Measurements from ENCODE around the gene CRYAB. TPM values are rescaled to one million over a fixed set of nuclear protein-coding genes. Genes with fewer than 3 reads are reported as not detected.

The CRYAB gene, protein sequence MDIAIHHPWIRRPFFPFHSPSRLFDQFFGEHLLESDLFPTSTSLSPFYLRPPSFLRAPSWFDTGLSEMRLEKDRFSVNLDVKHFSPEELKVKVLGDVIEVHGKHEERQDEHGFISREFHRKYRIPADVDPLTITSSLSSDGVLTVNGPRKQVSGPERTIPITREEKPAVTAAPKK
- polyA plus RNA-seq (2013, experiment 1 of 2), result 1.5 TPM
- polyA plus RNA-seq (2013, experiment 2 of 2), result 5.8 TPM

DNA sequence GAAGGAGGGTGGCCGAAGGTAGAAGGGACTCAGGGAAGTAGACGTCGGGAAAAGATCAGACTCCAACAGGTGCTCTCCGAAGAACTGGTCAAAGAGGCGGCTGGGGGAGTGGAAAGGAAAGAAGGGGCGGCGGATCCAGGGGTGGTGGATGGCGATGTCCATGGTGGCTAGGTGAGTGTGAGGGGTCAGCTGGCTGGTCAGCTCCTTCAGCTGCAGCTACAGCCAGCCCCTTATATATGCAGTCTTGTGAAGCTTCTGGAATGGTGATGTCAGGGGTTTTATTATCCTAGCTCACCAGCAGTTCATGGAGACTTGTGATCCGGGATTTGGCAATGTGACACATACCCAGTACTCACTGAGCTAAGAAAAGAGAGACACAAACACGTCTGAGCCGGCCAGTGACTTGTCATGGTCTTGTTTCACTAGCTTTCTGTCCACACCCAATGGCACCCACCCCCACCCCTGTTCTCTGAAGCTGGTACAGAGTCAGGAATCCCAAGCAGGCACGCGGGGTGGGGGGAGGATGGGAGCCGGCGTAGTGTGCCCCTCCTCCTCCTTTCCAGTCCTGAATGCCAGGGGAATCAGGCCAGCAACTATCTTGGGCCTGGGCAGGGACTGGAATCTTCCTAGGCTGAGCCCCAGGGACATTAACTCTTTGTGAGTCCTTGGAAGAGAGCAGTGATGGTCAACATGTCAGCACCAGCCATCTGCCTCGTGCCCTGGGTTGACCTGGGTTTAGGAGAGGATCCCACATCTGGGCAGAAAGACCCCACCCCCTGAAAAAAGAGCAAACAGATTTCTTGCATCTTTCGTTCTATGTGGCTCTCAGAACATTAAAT lies at the start of gene CRYAB:
Gene CRYAB (minus strand): TSS at position 208 of the 839 bp plus-strand sequence. CDS start 46 bp downstream, at position 162.
- Histone ChIP-seq H3K4me3 (ENCODE audit: low read length) (no peak within 1 kb of the TSS; the same call in 1 of the 2 replicates), H3K27me3 (ENCODE audit: insufficient read depth, low read length) (no peaks in the 10 kb centered on the region), H3K9ac (ENCODE audit: low read depth, low read length) (peak within 1 kb of the TSS; percentile 17; the same call in 1 of the 2 replicates), H3K36me3 (ENCODE audit: insufficient read depth, low read length) (no peaks in the 10 kb centered on the region), H3K4me1 (ENCODE audit: insufficient read depth, low read length) (peaks cover 12% of the 10 kb centered on the region), H3K9me3 (ENCODE audit: insufficient read depth, low read depth, low read length) (no peaks in the 10 kb centered on the region), H3K27ac (ENCODE audit: low read depth, low read length) (no peak within 1 kb of the TSS)
- 69% methylated on average over 17 of the region's 17 CpGs for WGBS

DNA sequence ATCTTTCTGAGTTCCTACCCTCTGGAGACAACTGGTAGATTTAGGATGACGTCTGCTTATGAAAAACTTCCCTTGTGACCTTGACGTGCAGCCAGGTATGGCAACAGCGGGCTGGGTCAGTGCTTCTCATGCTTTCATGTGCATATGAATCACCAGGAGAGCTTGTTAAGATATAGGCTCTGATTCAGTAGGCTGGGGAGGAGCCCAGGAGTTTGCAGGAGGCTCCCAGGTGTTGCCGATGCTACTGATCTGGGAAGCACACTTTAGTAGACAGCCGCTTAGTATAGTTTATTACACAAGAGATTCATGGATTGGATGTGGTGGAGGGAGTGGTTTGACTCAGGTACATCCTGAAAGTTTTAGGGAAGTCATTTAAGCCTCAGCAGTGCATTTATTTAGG lies 49.3 kb upstream of the CRYAB start:
- Histone ChIP-seq H3K9ac (ENCODE audit: low read depth, low read length) (no peak overlapping the region), H3K4me1 (ENCODE audit: insufficient read depth, low read length) (peaks cover 18% of the 10 kb centered on the region), H3K4me3 (ENCODE audit: low read length) (no peak overlapping the region; the same call in 1 of the 2 replicates), H3K9me3 (ENCODE audit: insufficient read depth, low read depth, low read length) (no peaks in the 10 kb centered on the region), H3K27me3 (ENCODE audit: insufficient read depth, low read length) (no peaks in the 10 kb centered on the region), H3K36me3 (ENCODE audit: insufficient read depth, low read length) (peaks cover 13% of the 10 kb centered on the region), H3K27ac (ENCODE audit: low read depth, low read length) (peak overlapping the region; percentile 61; the same call in 1 of the 2 replicates)
- 24% methylated on average over 5 of the region's 5 CpGs for WGBS

DNA sequence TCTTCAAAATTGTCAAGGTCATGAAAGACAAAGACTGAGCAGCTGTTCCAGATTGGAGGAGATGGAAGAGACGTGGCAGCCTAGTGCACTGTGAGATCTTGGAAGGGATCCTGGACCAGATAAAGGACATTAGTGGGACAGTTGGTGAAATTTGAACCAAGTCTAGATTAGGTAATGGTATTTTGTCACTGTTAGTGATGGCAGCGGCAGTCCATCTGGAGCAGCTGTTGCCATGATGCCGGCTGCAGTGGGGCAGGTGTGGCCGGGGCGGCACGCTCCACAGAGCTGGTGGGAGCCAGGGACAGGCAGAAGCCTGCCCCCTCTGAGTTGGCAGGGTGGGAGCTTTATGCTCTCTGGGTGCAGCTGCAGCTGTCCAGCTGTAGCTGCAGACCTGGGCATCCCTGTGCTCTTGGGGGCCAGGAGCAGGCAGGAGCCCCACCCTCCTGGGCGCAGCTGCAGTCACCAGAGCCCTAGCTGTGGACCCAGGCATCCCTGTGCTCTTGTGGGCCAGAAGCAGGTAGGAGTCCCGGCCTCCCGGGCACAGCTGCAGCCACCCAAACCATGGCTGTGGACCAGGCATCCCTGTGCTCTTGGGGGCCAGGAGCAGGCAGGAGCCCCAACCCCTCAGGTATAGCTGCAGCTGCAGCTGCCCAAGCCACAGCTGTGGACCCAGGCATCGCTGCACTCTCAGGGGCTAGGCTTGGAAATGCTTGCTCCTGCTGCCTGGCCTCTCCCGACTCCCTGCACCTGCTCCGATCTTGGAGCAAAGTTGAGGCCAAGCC lies 46.3 kb upstream of the CRYAB start:
- Histone ChIP-seq H3K9me3 (ENCODE audit: insufficient read depth, low read depth, low read length) (no peaks in the 10 kb centered on the region), H3K9ac (ENCODE audit: low read depth, low read length) (no peak overlapping the region), H3K36me3 (ENCODE audit: insufficient read depth, low read length) (peaks cover 11% of the 10 kb centered on the region; the same call in 1 of the 2 replicates), H3K27me3 (ENCODE audit: insufficient read depth, low read length) (no peaks in the 10 kb centered on the region), H3K4me3 (ENCODE audit: low read length) (no peak overlapping the region), H3K27ac (ENCODE audit: low read depth, low read length) (no peak overlapping the region), H3K4me1 (ENCODE audit: insufficient read depth, low read length) (peaks cover 12% of the 10 kb centered on the region)
- WGBS, result 95% methylated on average over 12 of the region's 12 CpGs

DNA sequence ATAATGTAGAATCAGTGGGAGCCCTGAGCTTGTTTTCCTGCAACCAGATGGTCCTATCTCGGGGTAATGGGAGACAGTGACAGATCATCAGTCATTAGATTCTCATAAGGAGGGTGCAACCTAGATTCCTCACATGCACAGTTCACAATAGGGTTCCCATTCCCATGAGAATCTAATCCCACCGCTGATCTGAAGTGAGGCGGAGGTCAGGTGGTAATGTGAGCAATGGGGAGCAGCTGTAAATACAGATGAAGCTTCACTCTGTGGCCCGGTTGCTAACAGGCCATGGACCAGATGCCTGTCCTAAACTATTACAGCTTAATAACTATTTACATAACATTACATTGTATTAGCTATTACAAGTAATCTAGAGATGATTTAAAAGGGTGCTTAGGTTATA lies 42.6 kb upstream of the CRYAB start:
- Histone ChIP-seq H3K27me3 (ENCODE audit: insufficient read depth, low read length) (no peaks in the 10 kb centered on the region), H3K27ac (ENCODE audit: low read depth, low read length) (no peak overlapping the region), H3K4me1 (ENCODE audit: insufficient read depth, low read length) (no peaks in the 10 kb centered on the region)

DNA sequence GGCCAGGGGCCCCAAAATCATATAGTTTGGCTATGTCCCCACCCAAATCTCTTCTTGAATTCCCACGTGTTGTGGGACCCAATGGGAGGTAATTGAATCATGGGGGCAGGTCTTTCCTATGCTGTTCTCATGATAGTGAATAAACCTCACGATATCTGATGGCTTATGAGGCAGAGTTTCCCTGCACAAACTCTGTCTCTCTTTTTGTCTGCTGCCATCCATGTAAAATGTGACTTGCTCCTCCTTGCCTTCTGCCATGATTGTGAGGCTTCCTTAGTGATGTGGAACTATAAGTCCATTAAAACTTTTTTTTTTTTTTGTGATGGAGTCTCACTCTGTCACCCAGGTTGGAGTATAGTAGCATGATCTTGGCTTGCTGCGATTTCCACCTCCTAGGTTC lies 40.0 kb upstream of the CRYAB start:
- Histone ChIP-seq H3K27me3 (ENCODE audit: insufficient read depth, low read length) (no peaks in the 10 kb centered on the region), H3K36me3 (ENCODE audit: insufficient read depth, low read length) (peaks cover 3% of the 10 kb centered on the region; the same call in 1 of the 2 replicates), H3K9me3 (ENCODE audit: insufficient read depth, low read depth, low read length) (no peaks in the 10 kb centered on the region), H3K9ac (ENCODE audit: low read depth, low read length) (no peak overlapping the region), H3K4me3 (ENCODE audit: low read length) (no peak overlapping the region), H3K4me1 (ENCODE audit: insufficient read depth, low read length) (no peaks in the 10 kb centered on the region), H3K27ac (ENCODE audit: low read depth, low read length) (no peak overlapping the region)
- WGBS, result 96% methylated on average over 3 of the region's 3 CpGs

More for the DNA sequence above, 42.6 kb upstream of the CRYAB start:
- 88% methylated on average over 4 of the region's 4 CpGs for WGBS
- Histone ChIP-seq H3K9ac (ENCODE audit: low read depth, low read length) (no peak overlapping the region), H3K4me3 (ENCODE audit: low read length) (no peak overlapping the region), H3K9me3 (ENCODE audit: insufficient read depth, low read depth, low read length) (no peaks in the 10 kb centered on the region), H3K36me3 (ENCODE audit: insufficient read depth, low read length) (peaks cover 13% of the 10 kb centered on the region; the same call in 1 of the 2 replicates)

DNA sequence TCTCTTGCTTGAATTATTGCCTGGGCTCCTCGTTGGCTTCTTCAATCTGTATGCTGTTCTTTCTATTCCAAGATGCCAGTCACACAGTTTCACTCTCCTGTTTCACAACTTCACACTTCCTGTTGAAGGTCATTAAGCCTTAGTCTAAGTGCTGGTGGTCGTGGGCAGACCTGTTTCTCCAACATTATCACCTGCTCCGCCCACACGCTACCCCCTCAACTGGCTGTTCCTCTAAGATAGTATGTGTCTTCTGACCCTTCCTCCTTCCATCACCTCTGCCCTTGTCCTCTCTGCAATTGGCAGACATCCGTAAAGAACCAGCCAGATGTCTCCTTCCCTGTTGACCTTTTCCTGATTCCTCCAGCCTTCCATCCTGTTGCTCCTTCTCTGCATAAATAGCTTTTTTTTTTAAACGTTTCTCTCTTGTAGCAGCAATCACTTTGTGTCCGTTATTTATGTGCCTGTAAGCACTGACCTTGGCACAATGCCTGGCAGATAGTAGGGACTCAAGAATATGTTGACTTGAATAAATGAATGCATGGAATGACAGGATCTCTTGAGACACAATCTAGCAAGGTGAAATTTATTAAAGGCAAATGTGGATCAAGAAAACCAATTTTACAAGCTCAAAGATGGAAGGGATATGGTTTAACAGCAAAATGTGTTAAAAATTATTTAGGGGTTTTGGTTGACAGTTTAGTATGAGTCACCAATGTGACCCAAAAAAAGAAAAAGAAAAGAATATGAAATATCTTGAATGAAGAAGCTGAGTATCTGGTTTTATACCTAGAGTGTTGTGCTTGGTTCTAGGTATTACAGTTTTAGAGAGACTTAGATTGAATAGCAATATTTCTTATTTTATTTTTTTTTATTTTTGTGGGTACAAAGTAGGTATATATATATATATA lies 38.2 kb upstream of the CRYAB start:
- WGBS, result 86% methylated on average over 7 of the region's 7 CpGs
- Histone ChIP-seq H3K9ac (ENCODE audit: low read depth, low read length) (no peak overlapping the region), H3K4me3 (ENCODE audit: low read length) (no peak overlapping the region), H3K4me1 (ENCODE audit: insufficient read depth, low read length) (no peaks in the 10 kb centered on the region; the same call in 1 of the 2 replicates), H3K27me3 (ENCODE audit: insufficient read depth, low read length) (no peaks in the 10 kb centered on the region), H3K9me3 (ENCODE audit: insufficient read depth, low read depth, low read length) (no peaks in the 10 kb centered on the region), H3K36me3 (ENCODE audit: insufficient read depth, low read length) (peaks cover 3% of the 10 kb centered on the region; the same call in 1 of the 2 replicates), H3K27ac (ENCODE audit: low read depth, low read length) (no peak overlapping the region)

DNA sequence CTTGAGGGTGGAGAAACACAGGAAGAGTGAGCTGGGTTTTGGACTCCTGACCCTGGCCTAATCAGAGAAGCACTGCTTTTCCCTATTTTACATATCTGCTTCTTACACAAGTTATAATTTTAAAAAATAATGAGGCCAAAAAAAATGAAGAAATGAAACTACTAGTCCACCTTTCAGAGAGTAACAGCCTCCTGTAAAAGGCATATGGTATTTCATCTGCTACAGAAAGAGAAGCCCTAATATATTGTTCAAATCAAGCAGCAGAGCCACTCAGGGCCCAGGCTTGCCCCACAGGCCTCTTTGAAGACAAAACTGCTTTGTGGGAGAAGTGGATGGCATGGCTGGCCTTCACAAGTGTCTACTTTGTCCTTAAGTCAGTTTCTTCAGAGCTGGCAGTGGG lies 35.6 kb upstream of the CRYAB start:
- H3K9me3 ChIP-seq (ENCODE audit: insufficient read depth, low read depth, low read length), result no peaks in the 10 kb centered on the region
- no peaks in the 10 kb centered on the region for H3K27me3 ChIP-seq (ENCODE audit: insufficient read depth, low read length)
- H3K36me3 ChIP-seq (ENCODE audit: insufficient read depth, low read length), result peaks cover 3% of the 10 kb centered on the region; the same call in 1 of the 2 replicates
- H3K4me3 ChIP-seq (ENCODE audit: low read length), result no peak overlapping the region
- no peak overlapping the region for H3K9ac ChIP-seq (ENCODE audit: low read depth, low read length)
- H3K27ac ChIP-seq (ENCODE audit: low read depth, low read length), result no peak overlapping the region
- peaks cover 11% of the 10 kb centered on the region; the same call in 1 of the 2 replicates for H3K4me1 ChIP-seq (ENCODE audit: insufficient read depth, low read length)

DNA sequence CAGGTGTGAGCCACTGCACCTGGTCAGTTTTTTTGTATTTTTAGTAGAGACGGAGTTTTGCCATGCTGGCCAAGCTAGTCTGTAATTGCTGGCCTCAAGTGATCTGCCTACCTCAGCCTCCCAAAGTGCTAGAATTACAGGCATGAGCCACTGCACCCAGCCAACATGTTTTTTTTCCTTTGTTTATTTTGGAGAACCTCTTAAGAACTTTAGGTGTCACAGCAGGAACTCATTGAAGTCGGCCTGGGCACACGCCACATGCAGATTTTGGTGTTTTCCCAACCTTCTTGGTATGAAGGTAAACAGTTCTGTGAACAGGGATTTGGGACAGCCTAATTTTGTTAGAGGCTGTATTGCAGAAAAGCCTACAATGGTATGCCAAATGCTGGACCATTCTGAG lies 34.9 kb upstream of the CRYAB start:
- Histone ChIP-seq H3K9me3 (ENCODE audit: insufficient read depth, low read depth, low read length) (no peaks in the 10 kb centered on the region), H3K9ac (ENCODE audit: low read depth, low read length) (no peak overlapping the region), H3K4me3 (ENCODE audit: low read length) (no peak overlapping the region), H3K27ac (ENCODE audit: low read depth, low read length) (no peak overlapping the region), H3K27me3 (ENCODE audit: insufficient read depth, low read length) (no peaks in the 10 kb centered on the region), H3K4me1 (ENCODE audit: insufficient read depth, low read length) (peaks cover 11% of the 10 kb centered on the region; the same call in 1 of the 2 replicates), H3K36me3 (ENCODE audit: insufficient read depth, low read length) (peaks cover 3% of the 10 kb centered on the region; the same call in 1 of the 2 replicates)
- WGBS, result 83% methylated on average over 3 of the region's 3 CpGs

DNA sequence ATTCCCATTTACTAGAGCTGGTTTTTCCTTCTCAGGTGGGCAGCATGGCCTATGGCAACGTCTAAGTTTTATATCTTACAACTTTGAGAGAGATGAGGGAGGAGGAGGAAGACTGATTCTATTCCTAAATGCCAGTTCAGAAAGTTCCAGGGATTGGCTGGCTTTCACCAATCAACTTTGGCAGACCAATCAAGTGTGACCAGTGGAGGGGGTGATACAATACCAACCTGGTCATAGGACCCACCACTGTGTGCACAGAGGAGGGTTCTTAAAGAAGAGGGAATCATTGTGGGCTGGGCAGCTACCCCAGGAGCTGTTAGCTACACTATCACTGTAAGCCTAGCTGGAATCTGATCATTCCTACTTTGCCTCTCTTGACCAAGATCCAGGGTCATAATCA lies 33.6 kb upstream of the CRYAB start:
- 80% methylated on average over 1 of the region's 1 CpG for WGBS
- Histone ChIP-seq H3K9ac (ENCODE audit: low read depth, low read length) (no peak overlapping the region), H3K36me3 (ENCODE audit: insufficient read depth, low read length) (no peaks in the 10 kb centered on the region), H3K27ac (ENCODE audit: low read depth, low read length) (no peak overlapping the region), H3K4me3 (ENCODE audit: low read length) (no peak overlapping the region), H3K4me1 (ENCODE audit: insufficient read depth, low read length) (peaks cover 12% of the 10 kb centered on the region; the same call in 1 of the 2 replicates), H3K9me3 (ENCODE audit: insufficient read depth, low read depth, low read length) (no peaks in the 10 kb centered on the region), H3K27me3 (ENCODE audit: insufficient read depth, low read length) (no peaks in the 10 kb centered on the region)

DNA sequence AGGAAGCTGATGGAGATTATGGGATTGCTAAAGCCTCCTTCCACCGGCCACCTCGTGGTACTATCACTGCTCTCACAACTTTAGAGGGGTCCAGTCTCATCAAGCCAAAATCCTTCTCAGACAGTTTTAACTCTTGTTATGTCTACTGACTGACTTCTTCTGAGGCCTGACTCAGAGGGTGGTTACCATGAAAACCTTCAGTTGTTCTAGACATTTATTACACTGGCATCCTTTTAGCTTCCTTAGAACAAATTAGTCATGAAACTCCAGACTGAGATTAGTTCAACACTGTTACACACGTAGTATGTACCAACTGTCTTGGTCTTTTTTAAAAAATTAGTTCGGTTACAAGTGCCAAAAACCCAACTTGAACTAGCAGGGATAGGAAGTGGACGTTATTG lies 33.1 kb upstream of the CRYAB start:
- 93% methylated on average over 5 of the region's 5 CpGs for WGBS
- H3K9me3 ChIP-seq (ENCODE audit: insufficient read depth, low read depth, low read length), result no peaks in the 10 kb centered on the region
- peaks cover 18% of the 10 kb centered on the region; the same call in 1 of the 2 replicates for H3K4me1 ChIP-seq (ENCODE audit: insufficient read depth, low read length)
- no peaks in the 10 kb centered on the region for H3K36me3 ChIP-seq (ENCODE audit: insufficient read depth, low read length)
- H3K27ac ChIP-seq (ENCODE audit: low read depth, low read length), result no peak overlapping the region
- no peak overlapping the region for H3K4me3 ChIP-seq (ENCODE audit: low read length)
- no peaks in the 10 kb centered on the region for H3K27me3 ChIP-seq (ENCODE audit: insufficient read depth, low read length)
- H3K9ac ChIP-seq (ENCODE audit: low read depth, low read length), result no peak overlapping the region

Measured in HUES64 (cell line).